Cerebellar nuclear complex (tissue), 1 donor: Measurements from ENCODE around the gene DUOX1.

Experiments used
- DNase-seq, 2 experiments: peaks; one replicate each; lab custom pipeline; 2025; lab: John Stamatoyannopoulos, UW

The DUOX1 gene

DNA sequence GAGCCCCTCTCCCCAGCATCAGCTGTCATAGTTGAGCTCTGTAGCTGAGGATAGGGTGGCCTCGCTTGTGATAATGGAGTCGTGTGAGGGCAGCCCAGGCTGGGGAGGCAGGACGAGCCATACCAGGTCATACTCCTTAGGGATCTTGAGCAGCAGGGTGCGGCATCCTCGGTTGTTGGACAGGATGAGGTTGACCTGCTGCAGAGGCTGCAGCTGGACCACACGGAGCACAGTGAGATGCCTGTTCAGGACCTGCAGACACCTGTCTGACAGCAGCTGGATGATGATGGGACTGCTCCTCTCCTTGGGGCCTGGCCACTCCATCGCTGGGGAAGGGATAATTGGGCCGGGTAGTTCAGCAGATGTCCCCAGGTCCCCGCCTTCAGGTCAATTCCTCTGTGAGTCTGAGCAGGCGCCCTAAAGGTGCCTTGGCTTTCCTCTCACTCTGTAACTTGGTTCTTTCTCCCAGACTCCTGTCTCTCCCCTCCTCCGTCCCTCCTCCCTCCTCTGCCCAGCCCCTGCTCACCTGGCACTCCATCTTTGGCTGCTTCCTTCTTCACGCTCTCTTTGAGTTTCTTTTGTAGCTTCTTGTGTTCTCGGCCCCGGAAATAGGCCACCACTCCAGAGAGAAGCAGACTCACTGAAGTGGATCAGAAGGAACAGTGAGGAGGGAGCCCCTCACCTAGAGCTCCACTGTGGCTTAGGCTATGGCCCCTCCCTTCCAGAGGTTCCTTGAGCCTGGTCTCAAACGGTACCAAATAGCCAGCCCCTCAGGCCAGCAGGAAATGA lies 23.6 kb upstream of the DUOX1 start:
- no peak for DNase-seq

GRCh38 chr15:45107941-45108630 lies 21.7 kb upstream of the DUOX1 start:
- no peak for DNase-seq

DNA sequence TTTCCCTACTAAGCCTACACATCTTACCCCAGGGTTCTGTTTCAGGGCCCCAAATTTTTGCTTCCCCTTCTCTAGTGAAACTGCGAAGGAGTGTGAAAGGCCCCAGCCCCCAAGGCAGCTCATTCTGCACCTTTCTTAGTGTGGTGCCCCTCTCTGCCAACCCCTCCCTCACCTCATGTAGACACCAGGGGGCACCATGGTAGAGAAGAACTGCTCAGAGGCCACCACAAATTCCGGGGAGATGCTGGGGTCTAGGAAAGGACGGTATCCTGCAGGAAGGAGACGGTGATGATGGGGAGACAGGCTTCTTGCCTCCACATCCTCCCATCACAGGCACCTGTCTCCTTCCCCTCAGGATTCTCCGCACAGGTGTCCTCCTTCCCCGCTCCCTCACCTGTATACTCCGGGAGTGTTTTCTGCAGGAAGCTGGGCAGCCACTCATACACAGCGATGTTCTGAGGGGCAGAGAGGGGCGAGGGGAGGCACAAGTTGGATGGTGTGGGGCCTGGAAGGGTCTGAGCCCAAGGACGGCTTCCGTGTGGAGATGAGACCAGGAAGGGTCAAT lies 19.5 kb upstream of the DUOX1 start:
- no peak for DNase-seq

- no peak for DNase-seq
Observed at GRCh38 chr15:45111390-45112142, 18.2 kb upstream of the DUOX1 start.

DNA sequence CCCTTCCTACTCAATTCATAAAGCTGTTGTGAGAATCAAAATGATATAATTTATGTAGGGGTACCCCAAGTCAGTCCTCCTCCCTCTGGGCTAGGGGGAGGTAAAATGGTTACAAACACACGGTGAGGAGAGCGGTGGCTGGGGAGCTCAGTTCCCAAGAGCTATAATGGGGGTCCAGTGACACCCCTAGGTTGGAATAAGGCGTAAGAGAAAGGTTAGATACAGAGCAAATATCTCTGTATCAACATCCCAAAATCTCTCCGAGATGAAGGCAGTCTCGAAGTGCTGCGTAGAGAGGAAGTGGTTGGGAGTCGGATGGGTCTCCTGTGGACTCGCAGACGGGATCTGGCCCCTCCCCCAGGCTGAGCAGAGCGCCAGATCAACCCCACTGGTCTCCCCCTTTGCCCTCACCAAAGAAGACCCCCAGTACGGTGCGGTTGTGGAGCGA lies 17.6 kb upstream of the DUOX1 start:
- DNase-seq, result no peak

DNA sequence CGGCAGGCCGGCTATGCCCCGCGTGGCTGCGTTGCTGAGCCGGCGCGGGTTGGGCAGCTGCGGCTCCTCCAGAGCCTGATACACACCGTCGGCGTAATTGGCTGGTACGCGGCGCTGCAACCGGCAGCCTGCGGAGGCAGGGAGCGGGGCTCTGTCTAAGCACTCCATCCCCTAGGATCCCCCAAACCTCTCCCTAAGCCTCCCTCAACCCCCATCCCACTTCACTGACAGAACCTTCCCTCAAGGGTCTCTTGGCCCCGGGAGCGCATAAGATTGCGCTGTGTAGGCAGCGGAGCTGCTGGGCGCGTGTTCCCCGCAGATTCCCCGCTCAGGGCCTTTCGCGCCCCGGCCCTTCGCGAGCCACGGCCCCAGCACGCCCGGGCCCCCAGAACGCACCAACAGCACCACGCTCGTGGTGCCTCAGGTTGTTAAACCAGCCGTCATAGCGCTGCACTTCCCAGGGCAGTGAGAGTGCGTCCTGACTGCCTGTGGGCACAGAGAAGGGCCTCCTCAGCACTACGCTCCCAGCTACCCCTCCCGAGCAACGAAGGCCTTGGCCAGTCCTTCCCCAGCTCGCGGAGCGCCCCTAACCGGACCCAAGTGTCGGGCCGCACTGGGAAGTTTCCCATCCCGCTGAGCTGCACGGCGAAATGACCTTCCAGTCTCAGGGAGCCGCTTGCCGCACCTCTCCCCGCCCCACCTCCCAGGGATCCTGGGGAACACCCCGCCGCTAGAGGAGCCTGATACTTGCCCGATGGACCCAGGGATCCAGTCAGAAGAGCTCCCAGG lies 17.0 kb upstream of the DUOX1 start:
- no peak for DNase-seq

DNA sequence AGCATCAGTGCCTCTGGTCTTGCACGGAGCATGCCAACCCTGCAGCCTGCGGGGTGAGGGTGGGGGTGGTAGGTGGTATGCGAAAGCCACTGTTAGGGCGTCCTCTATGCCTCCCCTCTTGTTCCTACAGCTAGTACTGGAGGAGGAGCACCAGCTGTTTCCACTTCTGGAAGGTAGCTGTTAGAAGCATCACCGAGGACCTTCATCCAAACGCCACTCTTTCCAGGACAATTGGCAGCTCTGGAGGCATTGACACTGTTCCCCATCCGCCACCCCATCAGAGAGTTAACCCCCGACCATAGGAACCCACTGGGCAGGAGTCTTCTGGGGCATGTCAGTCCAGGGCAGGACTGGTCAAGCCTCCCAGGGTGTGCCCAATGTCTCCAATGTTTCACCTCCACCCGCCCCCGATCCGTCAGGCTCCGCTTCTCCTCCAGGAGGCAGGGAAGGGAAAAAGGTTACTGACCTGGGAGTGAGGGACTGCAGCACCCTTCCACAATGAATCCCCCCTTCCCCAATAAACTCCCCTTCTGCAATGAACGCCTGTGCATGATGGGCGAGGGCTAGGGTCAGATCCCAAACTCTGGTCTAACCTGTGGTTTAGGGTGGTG lies 16.3 kb upstream of the DUOX1 start:
- no peak for DNase-seq

DNA sequence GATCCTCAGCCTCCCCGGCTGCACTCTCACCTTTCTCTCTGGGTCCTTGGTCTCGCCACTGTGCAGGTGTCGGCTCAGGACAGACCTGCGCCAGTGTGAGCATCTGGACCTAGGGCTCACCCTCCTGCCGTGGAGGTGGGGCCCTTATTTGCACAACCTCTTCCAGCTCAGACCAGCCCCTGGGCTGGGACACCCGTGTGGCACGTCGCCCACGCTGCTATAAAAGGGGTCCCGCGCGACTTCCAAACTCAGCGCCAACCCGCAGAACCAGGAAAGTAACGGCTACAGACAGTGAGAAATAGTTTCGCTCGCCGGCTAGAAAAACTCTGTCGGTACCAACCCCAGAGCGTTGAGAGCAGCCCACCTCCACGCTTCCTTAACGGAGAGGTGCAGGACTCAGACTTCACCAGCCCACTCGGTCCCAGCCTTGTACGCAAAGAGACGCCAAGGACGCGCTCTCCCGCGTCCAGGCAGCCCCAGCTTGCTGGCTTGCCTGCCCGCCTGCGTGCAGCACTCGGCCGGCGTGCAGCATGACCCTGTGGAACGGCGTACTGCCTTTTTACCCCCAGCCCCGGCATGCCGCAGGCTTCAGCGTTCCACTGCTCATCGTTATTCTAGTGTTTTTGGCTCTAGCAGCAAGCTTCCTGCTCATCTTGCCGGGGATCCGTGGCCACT lies 15.6 kb upstream of the DUOX1 start, which contains the start of the genes DUOX2 and DUOXA2:
Gene DUOX2, minus strand, starts transcription at position 97 of the 675 bp plus-strand sequence. CDS start 761 bp downstream, outside the sequence.
Gene DUOXA2, plus strand, starts transcription at position 251 of the 675 bp plus-strand sequence. Its CDS starts 280 bp downstream, at position 531.
- no peak for DNase-seq

DNA sequence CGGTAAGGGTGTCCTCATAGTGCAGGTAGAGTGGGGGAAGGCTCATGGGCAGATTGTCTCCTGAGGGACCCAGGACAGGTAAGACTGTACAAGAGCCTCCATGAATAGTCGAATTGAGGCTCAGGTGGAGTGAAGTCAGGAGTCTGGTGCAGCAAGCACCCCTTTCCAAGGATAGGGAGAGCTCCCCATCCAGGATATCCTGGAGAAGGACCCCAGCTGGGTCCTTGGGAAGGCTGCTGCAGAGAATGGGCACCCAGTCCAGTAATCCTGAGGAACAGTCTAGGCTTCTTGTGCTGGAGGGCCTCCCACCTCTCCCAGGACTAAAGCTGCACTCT lies 15.1 kb upstream of the DUOX1 start:
- DNase-seq, result no peak

DNA sequence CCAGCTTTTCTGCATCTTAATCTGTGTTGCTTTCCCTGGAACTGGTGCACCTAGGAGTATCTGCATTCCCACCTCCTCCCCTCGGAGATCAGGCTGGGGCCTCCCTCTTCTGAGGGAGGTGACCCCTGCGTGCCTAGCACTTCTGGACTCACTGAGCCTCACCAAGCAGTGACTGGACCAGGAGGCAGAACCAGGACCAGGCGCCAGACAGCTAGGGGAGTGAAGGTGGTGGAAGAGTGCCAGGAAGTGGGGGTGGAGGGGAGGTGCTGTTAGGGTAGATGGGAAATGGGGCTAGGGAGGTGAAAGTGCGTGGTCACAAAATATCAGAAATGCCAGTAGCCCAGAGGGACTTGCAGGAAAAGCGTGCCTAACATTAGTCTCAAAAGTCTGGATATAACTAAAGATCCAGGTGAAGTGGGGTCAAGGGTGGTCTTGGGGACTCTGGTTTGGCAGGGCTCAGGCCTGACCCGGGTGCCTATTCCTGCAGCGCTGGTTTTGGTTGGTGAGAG lies 14.4 kb upstream of the DUOX1 start:
- no peak for DNase-seq

DNA sequence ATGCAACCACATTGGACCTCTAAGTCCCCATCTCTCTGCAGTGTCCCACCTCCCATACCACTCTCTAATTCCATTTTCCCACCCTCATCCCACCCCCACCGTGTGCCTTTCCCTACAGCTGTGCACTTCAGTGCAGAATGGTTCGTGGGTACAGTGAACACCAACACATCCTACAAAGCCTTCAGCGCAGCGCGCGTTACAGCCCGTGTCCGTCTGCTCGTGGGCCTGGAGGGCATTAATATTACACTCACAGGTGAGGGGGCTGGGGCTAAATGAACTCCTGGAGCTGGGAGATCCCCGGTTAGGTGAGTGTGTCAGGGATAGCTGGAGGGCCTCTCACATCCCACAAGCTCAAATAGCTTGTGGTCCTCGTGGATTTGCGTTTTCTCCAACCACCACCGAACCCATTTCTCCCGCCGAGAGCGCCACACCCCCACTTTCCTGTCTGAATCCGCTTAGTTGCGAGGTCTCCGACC lies 13.8 kb upstream of the DUOX1 start:
- DNase-seq, result no peak

DNA sequence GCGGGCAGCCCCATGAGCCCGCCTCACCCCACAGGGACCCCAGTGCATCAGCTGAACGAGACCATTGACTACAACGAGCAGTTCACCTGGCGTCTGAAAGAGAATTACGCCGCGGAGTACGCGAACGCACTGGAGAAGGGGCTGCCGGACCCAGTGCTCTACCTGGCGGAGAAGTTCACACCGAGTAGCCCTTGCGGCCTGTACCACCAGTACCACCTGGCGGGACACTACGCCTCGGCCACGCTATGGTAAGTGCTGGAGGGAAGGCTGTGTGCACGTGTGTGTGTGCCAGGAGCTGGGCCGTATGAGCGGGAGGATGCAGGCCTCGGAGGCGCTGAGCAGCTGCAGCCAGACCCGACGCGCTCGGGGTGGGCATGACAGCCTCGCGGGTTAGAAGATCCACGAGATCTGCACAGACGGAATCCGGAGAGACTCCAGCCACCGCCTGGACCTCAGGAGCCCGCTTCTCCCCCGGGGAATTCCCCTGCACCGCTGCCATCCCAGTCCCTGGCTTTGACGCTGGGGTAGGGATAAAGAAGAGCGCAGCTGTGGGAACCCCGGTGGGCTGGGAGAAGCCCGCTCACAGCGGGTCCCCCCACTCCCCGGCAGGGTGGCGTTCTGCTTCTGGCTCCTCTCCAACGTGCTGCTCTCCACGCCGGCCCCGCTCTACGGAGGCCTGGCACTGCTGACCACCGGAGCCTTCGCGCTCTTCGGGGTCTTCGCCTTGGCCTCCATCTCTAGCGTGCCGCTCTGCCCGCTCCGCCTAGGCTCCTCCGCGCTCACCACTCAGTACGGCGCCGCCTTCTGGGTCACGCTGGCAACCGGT lies 13.1 kb upstream of the DUOX1 start:
- DNase-seq, result no peak

DNA sequence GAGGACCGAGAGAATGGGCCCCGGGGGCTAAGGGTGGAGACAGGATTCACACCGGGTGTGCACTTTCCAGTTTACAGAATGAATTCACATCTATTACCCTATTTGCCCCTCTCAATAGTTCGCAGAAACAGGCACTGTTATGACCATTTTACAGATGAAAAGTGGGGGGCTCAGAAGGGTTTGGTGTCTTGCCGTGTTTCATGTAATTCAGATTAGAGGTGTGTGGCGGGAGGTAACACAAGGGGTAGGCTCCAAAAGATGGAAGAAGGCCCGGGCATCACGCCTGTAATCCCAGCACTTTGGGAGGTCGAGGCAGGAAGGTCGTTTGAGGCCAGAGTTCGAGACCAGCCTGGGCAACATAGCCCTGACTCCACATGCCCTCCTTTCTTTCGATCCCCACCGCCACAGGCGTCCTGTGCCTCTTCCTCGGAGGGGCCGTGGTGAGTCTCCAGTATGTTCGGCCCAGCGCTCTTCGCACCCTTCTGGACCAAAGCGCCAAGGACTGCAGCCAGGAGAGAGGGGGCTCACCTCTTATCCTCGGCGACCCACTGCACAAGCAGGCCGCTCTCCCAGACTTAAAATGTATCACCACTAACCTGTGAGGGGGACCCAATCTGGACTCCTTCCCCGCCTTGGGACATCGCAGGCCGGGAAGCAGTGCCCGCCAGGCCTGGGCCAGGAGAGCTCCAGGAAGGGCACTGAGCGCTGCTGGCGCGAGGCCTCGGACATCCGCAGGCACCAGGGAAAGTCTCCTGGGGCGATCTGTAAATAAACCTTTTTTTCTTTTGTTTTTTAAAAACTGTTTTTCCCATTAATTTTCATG lies 12.3 kb upstream of the DUOX1 start:
- DNase-seq, result no peak

DNA sequence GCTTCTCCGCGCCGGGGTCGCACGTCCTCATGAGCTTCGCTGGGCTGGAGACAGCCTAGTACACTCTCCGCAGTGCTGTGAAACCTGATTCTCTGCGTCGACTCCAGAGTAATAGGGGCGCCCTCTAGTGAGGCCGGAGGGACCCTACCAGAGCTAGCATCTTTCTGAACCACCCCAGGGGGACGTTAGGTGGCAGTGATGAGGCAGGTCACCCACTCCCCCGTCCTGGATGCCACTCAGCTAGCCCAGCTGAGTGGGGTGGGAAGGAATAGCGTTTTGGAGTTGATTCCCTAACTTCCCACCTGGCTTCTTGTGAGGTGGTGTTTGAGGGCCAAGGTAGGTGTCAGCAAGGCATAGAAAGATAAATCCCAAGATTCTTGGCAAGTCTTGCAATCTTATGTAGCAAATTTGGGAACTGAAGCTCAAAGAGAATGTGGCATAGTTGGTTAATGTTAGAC lies 11.6 kb upstream of the DUOX1 start:
- peak in 1 of 2 experiments; percentile 62 for DNase-seq

DNA sequence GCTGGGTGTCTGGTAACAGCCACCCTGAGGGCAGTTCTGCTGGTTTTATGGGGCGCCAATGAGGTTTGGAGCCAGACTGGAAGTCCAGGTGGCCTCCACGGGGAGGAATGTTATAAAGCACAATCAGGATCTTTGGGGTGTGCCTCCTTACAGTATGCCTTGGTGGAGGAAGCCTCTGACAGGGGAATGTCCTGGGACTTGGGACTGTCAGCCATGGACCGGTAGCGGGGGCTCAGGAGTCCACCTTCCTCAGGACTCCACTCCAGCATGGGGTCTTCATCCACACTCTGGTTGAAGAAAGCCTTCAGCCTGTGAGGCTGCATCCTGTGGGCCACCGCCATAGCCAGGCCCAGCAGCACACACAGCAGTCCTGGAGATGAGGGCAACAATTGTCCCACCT lies 10.8 kb upstream of the DUOX1 start:
- DNase-seq, result no peak

DNA sequence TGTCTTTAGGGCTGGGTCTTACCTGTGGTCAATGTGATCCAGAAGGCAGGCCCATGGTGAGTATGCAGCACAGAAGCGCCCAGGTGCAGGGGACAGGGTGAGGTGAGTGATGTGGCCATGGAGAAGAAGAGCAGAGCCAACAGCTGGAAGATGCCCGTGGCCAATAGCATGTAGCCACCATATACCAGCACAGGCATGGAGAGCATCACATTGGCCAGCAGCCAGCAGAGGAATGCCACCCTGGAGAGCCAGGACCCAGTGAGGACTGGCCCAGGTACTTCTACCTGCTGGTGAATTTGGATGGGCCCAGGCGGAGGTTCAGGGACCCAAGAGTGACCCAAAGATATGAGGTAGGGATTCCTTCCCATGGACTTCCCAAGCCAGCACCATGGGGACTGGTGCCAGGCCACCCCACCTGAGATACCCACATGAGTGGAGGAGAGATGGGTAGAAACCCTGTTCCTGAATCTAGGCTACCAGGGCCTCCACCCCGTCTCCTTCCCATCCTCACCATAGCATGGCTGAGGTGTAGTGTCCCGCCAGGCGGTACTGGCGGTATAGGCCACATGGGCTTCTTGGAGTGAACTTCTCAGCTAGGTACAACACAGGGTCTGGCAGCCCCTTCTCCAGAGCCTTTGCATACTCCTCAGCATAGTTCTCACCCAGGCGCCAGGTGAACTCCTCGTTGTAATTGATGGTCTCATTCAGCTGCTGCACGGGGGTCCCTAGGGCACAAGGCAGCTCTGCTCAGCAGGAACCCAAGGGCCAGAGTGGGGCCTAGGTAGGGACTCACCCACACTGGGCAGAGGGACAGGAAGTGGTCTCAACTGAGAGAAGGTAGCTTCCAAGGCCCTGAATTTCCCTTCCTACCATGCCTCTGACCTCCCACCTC lies 9.5 kb upstream of the DUOX1 start:
- DNase-seq, result no peak

DNA sequence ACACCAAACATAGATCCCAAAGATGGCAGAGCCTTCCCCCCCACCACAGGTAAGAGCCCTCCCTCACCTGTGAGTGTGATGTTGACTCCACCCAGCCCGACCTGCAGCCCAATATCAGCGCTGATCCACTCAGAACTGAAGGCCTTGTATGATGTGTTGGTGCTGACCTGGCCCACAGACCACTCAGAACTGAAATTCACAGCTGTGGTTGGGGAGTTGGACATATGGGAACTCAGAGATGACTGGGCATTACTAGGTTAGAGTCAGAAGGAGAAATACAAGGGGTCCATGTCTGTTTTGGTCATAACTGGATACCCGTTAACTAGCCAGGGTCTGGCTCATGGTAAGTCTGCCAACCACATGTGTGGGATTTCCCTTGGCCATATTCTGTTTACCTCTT lies 8.8 kb upstream of the DUOX1 start:
- no peak for DNase-seq
